GM23338 (cell line): ENCODE data around the gene POU3F1. TPM values are rescaled to one million over a fixed set of nuclear protein-coding genes. Genes with fewer than 3 reads are reported as not detected.

ENCODE experiments used
- ATAC-seq: fragments of 200-7000 bp; cut with Tn5 transposase; 3 replicates; pipeline ENCODE4 v1.9.1; 2020
- DNase-seq: peaks from one replicate; pipeline ENCODE4 v3.0.0-alpha.2; 2015; ENCODE audit warnings: low spot score
- H2AFZ ChIP-seq: fragments of 200-600 bp; sonication (generic); 2 replicates; pipeline ENCODE4 v1.8.0; 2016; ENCODE audit warnings: antibody characterized with exemption, mild to moderate bottlenecking, moderate library complexity
- H3F3A ChIP-seq: fragments of 200-600 bp; sonication (generic); replicated peaks from 2 replicates; pipeline ENCODE4 v1.8.0; 2017; ENCODE audit warnings: antibody characterized with exemption, mixed run types, low read depth
- H3K27ac ChIP-seq: fragments of 200-600 bp; sonication (generic); 2 replicates; pipeline ENCODE4 v1.6.1; 2016; ENCODE audit warnings: low read depth
- H3K27me3 ChIP-seq: fragments of 200-600 bp; sonication (generic); 2 replicates; pipeline ENCODE4 v1.8.0; 2016; ENCODE audit warnings: mild to moderate bottlenecking, mixed run types, moderate library complexity; ENCODE audit not compliant: insufficient read depth
- H3K36me3 ChIP-seq: fragments of 200-600 bp; sonication (generic); 2 replicates; pipeline ENCODE4 v1.8.0; 2016; ENCODE audit warnings: mild to moderate bottlenecking; ENCODE audit not compliant: insufficient read depth
- H3K4me1 ChIP-seq: fragments of 200-600 bp; sonication (generic); 2 replicates; pipeline ENCODE4 v1.8.0; 2016; ENCODE audit warnings: mild to moderate bottlenecking, moderate library complexity; ENCODE audit not compliant: insufficient read depth
- H3K4me2 ChIP-seq: fragments of 200-600 bp; sonication (generic); 2 replicates; pipeline ENCODE4 v1.7.1; 2017; ENCODE audit warnings: mixed run types
- H3K4me3 ChIP-seq: fragments of 200-600 bp; sonication (generic); 2 replicates; pipeline ENCODE4 v1.6.1; 2016; ENCODE audit warnings: mixed run types
- H3K79me2 ChIP-seq: fragments of 200-600 bp; sonication (generic); replicated peaks from 2 replicates; pipeline ENCODE4 v1.8.0; 2017; ENCODE audit warnings: mild to moderate bottlenecking; ENCODE audit not compliant: insufficient read depth
- H3K9me2 ChIP-seq: fragments of 200-600 bp; sonication (generic); 2 replicates; pipeline ENCODE4 v1.8.0; 2017; ENCODE audit not compliant: insufficient read depth
- H4K20me1 ChIP-seq: fragments of 200-600 bp; sonication (generic); replicated peaks from 2 replicates; pipeline ENCODE4 v1.8.0; 2017; ENCODE audit warnings: mild to moderate bottlenecking; ENCODE audit not compliant: insufficient read depth
- H3K27ac Mint-ChIP-seq: 2 replicates; pipeline ENCODE4 v1.8.0; 2020; ENCODE audit warnings: inconsistent platforms, mild to moderate bottlenecking, moderate library complexity, mixed read lengths
- H3K27me3 Mint-ChIP-seq: 3 replicates; pipeline ENCODE4 v1.8.0; 2022; ENCODE audit warnings: low read depth, mild to moderate bottlenecking, moderate library complexity, mixed read lengths, inconsistent platforms; ENCODE audit not compliant: insufficient read depth, poor library complexity
- H3K36me3 Mint-ChIP-seq: 3 replicates; pipeline ENCODE4 v1.8.0; 2021; ENCODE audit warnings: low read depth, mild to moderate bottlenecking, inconsistent platforms, moderate library complexity, mixed read lengths
- H3K4me1 Mint-ChIP-seq: 3 replicates; pipeline ENCODE4 v1.8.0; 2020; ENCODE audit warnings: mild to moderate bottlenecking, inconsistent platforms, mixed read lengths
- H3K4me3 Mint-ChIP-seq: 3 replicates; pipeline ENCODE4 v1.8.0; 2021; ENCODE audit warnings: moderate library complexity, mild to moderate bottlenecking, inconsistent platforms, mixed read lengths
- H3K9me3 Mint-ChIP-seq: 3 replicates; pipeline ENCODE4 v1.8.0; 2020; ENCODE audit warnings: moderate library complexity, mild to moderate bottlenecking, inconsistent platforms, mixed read lengths
- CREB1 ChIP-seq: fragments of 250-450 bp; sonication (Bioruptor Pico); IDR thresholded peaks from 2 replicates; pipeline ENCODE4 v1.5.0; 2020; ENCODE audit warnings: low read depth, mild to moderate bottlenecking, moderate library complexity
- CTCF ChIP-seq, 2 experiments: fragments of 200-600 bp in 1 of 2; sonication (generic) in 1 of 2; conservative IDR thresholded peaks; 2 replicates each; pipeline versions ENCODE4 v1.5.1 to v1.6.1; 2016 to 2017; ENCODE audit warnings: antibody characterized with exemption in 2 of 2, low read depth in 2 of 2, mild to moderate bottlenecking in 2 of 2, moderate library complexity in 1 of 2
- ETS1 ChIP-seq: IDR thresholded peaks from 2 replicates; pipeline ENCODE4 v1.6.1; 2016; ENCODE audit warnings: antibody characterized with exemption
- EZH2 ChIP-seq: fragments of 200-600 bp; sonication (generic); IDR thresholded peaks from one replicate; pipeline ENCODE4 v1.8.0; 2017; ENCODE audit warnings: antibody characterized with exemption, mild to moderate bottlenecking, low read depth; ENCODE audit not compliant: unreplicated experiment
- EZH2phosphoT487 ChIP-seq: fragments of 200-600 bp; sonication (generic); IDR thresholded peaks from one replicate; pipeline ENCODE4 v1.8.1; 2018; ENCODE audit warnings: antibody characterized with exemption; ENCODE audit not compliant: unreplicated experiment
- JUNB ChIP-seq: IDR thresholded peaks from one replicate; pipeline ENCODE4 v1.6.1; 2016; ENCODE audit warnings: antibody characterized with exemption; ENCODE audit not compliant: unreplicated experiment
- NANOG ChIP-seq: IDR thresholded peaks from 2 replicates; pipeline ENCODE4 v1.6.1; 2016; ENCODE audit warnings: antibody characterized with exemption, borderline replicate concordance
- POLR2AphosphoS5 ChIP-seq: IDR thresholded peaks from 2 replicates; pipeline ENCODE4 v1.6.1; 2016; ENCODE audit warnings: antibody characterized with exemption, low read depth
- REST ChIP-seq: IDR thresholded peaks from one replicate; pipeline ENCODE4 v1.6.1; 2018; ENCODE audit warnings: antibody characterized with exemption; ENCODE audit not compliant: unreplicated experiment
- STAT1 ChIP-seq: IDR thresholded peaks from one replicate; pipeline ENCODE4 v1.6.1; 2016; ENCODE audit warnings: antibody characterized with exemption; ENCODE audit not compliant: unreplicated experiment
- ZNF114 ChIP-seq: fragments of 250-450 bp; sonication (Bioruptor Pico); IDR thresholded peaks from 2 replicates; pipeline ENCODE4 v1.5.0; 2020; ENCODE audit warnings: mild to moderate bottlenecking, moderate library complexity
- ZNF331 ChIP-seq: fragments of 250-450 bp; sonication (Bioruptor Pico); IDR thresholded peaks from 2 replicates; pipeline ENCODE4 v1.5.0; 2020; ENCODE audit warnings: low read depth, mild to moderate bottlenecking, moderate library complexity
- ZNF462 ChIP-seq: fragments of 250-450 bp; sonication (Bioruptor Pico); IDR thresholded peaks from 2 replicates; pipeline ENCODE4 v1.5.0; 2020; ENCODE audit warnings: mild to moderate bottlenecking, moderate library complexity
- polyA plus RNA-seq: library from polyadenylated mRNA; unstranded; fragments of >200 nt; fragmentation: Nextera tagmentation; extraction: Ambion mirVana; gene quantifications from 2 replicates; pipeline ENCODE4 v1.2.1, GENCODE V29; 2016
- total RNA-seq: library from RNA; depleted of rRNA; stranded (reverse); fragments of >200 nt; shearing (Covaris generic); gene quantifications from 2 replicates; pipeline ENCODE4 v1.2.3, GENCODE V29; 2014

The POU3F1 gene
- total and polyA plus RNA-seq, 2 experiments from 2014 or later: 3.6 to 11.5 TPM

- H3K4me3 ChIP-seq: no peak overlapping the region
- no peak overlapping the region for H3K4me3 Mint-ChIP-seq
- H3K27me3 Mint-ChIP-seq: peaks cover 9% of the 10 kb centered on the region
- no peaks in the 10 kb centered on the region for H3K27me3 ChIP-seq
- H3K9me3 Mint-ChIP-seq: no peaks in the 10 kb centered on the region
- no peaks in the 10 kb centered on the region; the same call in 1 of the 2 replicates for H3F3A ChIP-seq
- H3K9me2 ChIP-seq: no peaks in the 10 kb centered on the region
- H3K4me2 ChIP-seq: no peak overlapping the region
- 0 out of 3 replicates have a peak, but pooled peaks cover 2% of the 10 kb centered on the region for H3K36me3 Mint-ChIP-seq
- H3K4me1 Mint-ChIP-seq: peaks cover 52% of the 10 kb centered on the region
- no peak for TF ChIP-seq ZNF331
- TF ChIP-seq CREB1 (CRISPR knock-in tag): no peak
- TF ChIP-seq EZH2: no peak
- TF ChIP-seq EZH2phosphoT487: no peak
- no peak for TF ChIP-seq NANOG
- TF ChIP-seq REST: no peak
- no peak for TF ChIP-seq JUNB
- TF ChIP-seq ETS1: no peak
- TF ChIP-seq POLR2AphosphoS5: no peak
- no peak for TF ChIP-seq CTCF (conservative IDR thresholded peaks at IDR 0.05; ENCODE audit: low read depth in 2 of 2)
- no peak for TF ChIP-seq ZNF462 (CRISPR knock-in tag)
- no peak for TF ChIP-seq STAT1
- no peak for TF ChIP-seq ZNF114
- peaks cover 3% of the 10 kb centered on the region; the same call in 1 of the 2 replicates for H4K20me1 ChIP-seq
- H3K4me1 ChIP-seq: peaks cover 16% of the 10 kb centered on the region
- no peak overlapping the region for H3K27ac Mint-ChIP-seq
- H3K79me2 ChIP-seq: no peaks in the 10 kb centered on the region; the same call in 1 of the 2 replicates
- H3K27ac ChIP-seq: no peak overlapping the region
- H3K36me3 ChIP-seq: no peaks in the 10 kb centered on the region
- no peak overlapping the region for H2AFZ ChIP-seq
- ATAC-seq (no peak), DNase-seq (no peak)
Observed at GRCh38 chr1:38055398-38055797, 8.8 kb upstream of the POU3F1 start.
